ENCODE data around the gene SEC61A2. TPM values are rescaled to one million over a fixed set of nuclear protein-coding genes. Genes with fewer than 3 reads are reported as not detected.

SEC61A2 gene
- total and polyA plus RNA-seq, 2 experiments from 2014 or later, result 8.7 to 17.6 TPM

- Histone ChIP-seq H2AFZ (no peak overlapping the region), H3F3A (replicated peaks; ENCODE audit: low read depth) (no peaks in the 10 kb centered on the region), H3K36me3 (ENCODE audit: insufficient read depth) (peaks cover 15% of the 10 kb centered on the region; the same call in 1 of the 2 replicates), H3K9me2 (ENCODE audit: insufficient read depth) (no peaks in the 10 kb centered on the region), H3K79me2 (replicated peaks; ENCODE audit: insufficient read depth) (no peaks in the 10 kb centered on the region), H3K4me3 (no peak overlapping the region), H3K27ac (ENCODE audit: low read depth) (no peak overlapping the region), H3K27me3 (ENCODE audit: insufficient read depth) (no peaks in the 10 kb centered on the region), H4K20me1 (replicated peaks; ENCODE audit: insufficient read depth) (0 out of 2 replicates have a peak, but pooled peaks cover 7% of the 10 kb centered on the region), H3K4me2 (no peak overlapping the region), H3K4me1 (ENCODE audit: insufficient read depth) (no peaks in the 10 kb centered on the region; the same call in 1 of the 2 replicates)
- ATAC-seq (no peak), DNase-seq (ENCODE audit: low spot score) (no peak)
- H3K36me3 Mint-ChIP-seq (ENCODE audit: low read depth), result peaks cover 12% of the 10 kb centered on the region; the same call in 2 of the 3 replicates
- no peaks in the 10 kb centered on the region for H3K4me1 Mint-ChIP-seq
- H3K4me3 Mint-ChIP-seq, result no peak overlapping the region
- no peaks in the 10 kb centered on the region for H3K27me3 Mint-ChIP-seq (ENCODE audit: insufficient read depth, low read depth, poor library complexity)
- no peak overlapping the region; the same call in 1 of the 2 replicates for H3K27ac Mint-ChIP-seq
- no peak for TF ChIP-seq ZNF331 (CRISPR knock-in tag; IDR thresholded peaks at IDR 0.05; ENCODE audit: low read depth)
- TF ChIP-seq CTCF (conservative IDR thresholded peaks at IDR 0.05; ENCODE audit: low read depth in 2 of 2), result no peak
- no peak for TF ChIP-seq ETS1 (IDR thresholded peaks at IDR 0.05)
- no peaks in the 10 kb centered on the region for H3K9me3 Mint-ChIP-seq
These were observed 27.1 kb downstream of the SEC61A2 start for GRCh38 chr10:12156367-12157123.

- ATAC-seq (no peak), DNase-seq (ENCODE audit: low spot score) (no peak)
- H4K20me1 ChIP-seq (replicated peaks; ENCODE audit: insufficient read depth), result 0 out of 2 replicates have a peak, but pooled peaks cover 5% of the 10 kb centered on the region
- H3K27me3 ChIP-seq (ENCODE audit: insufficient read depth), result no peaks in the 10 kb centered on the region
- H3K4me2 ChIP-seq, result no peak overlapping the region
- H3K27ac ChIP-seq (ENCODE audit: low read depth), result no peak overlapping the region
- Mint-ChIP-seq H3K36me3 (ENCODE audit: low read depth) (peaks cover 20% of the 10 kb centered on the region; the same call in 2 of the 3 replicates), H3K27ac (no peak overlapping the region), H3K4me1 (no peaks in the 10 kb centered on the region), H3K9me3 (no peaks in the 10 kb centered on the region), H3K27me3 (ENCODE audit: insufficient read depth, low read depth, poor library complexity) (no peaks in the 10 kb centered on the region), H3K4me3 (no peak overlapping the region)
- no peaks in the 10 kb centered on the region; the same call in 1 of the 2 replicates for H3K4me1 ChIP-seq (ENCODE audit: insufficient read depth)
- no peak overlapping the region for H2AFZ ChIP-seq
- no peaks in the 10 kb centered on the region for H3K79me2 ChIP-seq (replicated peaks; ENCODE audit: insufficient read depth)
- no peak overlapping the region for H3K4me3 ChIP-seq
- no peaks in the 10 kb centered on the region for H3F3A ChIP-seq (replicated peaks; ENCODE audit: low read depth)
- peaks cover 19% of the 10 kb centered on the region; the same call in 1 of the 2 replicates for H3K36me3 ChIP-seq (ENCODE audit: insufficient read depth)
- no peaks in the 10 kb centered on the region for H3K9me2 ChIP-seq (ENCODE audit: insufficient read depth)
- TF ChIP-seq NANOG (IDR thresholded peaks at IDR 0.05; ENCODE audit: borderline replicate concordance), result no peak
- TF ChIP-seq STAT1 (IDR thresholded peaks at IDR 0.05; ENCODE audit: unreplicated experiment), result no peak
- TF ChIP-seq CREB1 (CRISPR knock-in tag; IDR thresholded peaks at IDR 0.05; ENCODE audit: low read depth), result no peak
- no peak for TF ChIP-seq POLR2AphosphoS5 (IDR thresholded peaks at IDR 0.05; ENCODE audit: low read depth)
- TF ChIP-seq ZNF462 (CRISPR knock-in tag; IDR thresholded peaks at IDR 0.05), result no peak
- no peak for TF ChIP-seq CTCF (conservative IDR thresholded peaks at IDR 0.05; ENCODE audit: low read depth in 2 of 2)
These were observed 28.6 kb downstream of the SEC61A2 start for GRCh38 chr10:12158111-12158510.

Measured in GM23338 (cell line).